Measurements from ENCODE around the gene TICAM1.

TICAM1 gene

GRCh38 chr19:4821265-4821664, 10.2 kb downstream of the TICAM1 start:
- peaks cover 16% of the 10 kb centered on the region for H3K79me2 ChIP-seq (ENCODE audit: insufficient read depth, low read length)
- H3K9me3 ChIP-seq (ENCODE audit: insufficient read depth, low read length, severe bottlenecking): no peaks in the 10 kb centered on the region
- H3K27ac ChIP-seq (ENCODE audit: low read length): no peak overlapping the region
- ATAC-seq (ENCODE audit: insufficient read depth, low read depth) (no peak), DNase-seq (no peak)
- H3K9ac ChIP-seq (ENCODE audit: low read depth, low read length): no peak overlapping the region
- no peak overlapping the region for H3K4me3 ChIP-seq (ENCODE audit: low read depth in 1 of 2, low read length in 2 of 2)
- no peak overlapping the region for H2AFZ ChIP-seq (ENCODE audit: low read depth, low read length)
- no peaks in the 10 kb centered on the region for H4K20me1 ChIP-seq (ENCODE audit: insufficient read depth, low read length)
- H3K36me3 ChIP-seq (ENCODE audit: insufficient read depth, low read length): peaks cover 33% of the 10 kb centered on the region
- no peaks in the 10 kb centered on the region for H3K4me1 ChIP-seq (ENCODE audit: insufficient read depth, low read length)
- TF ChIP-seq EZH2 (IDR thresholded peaks at IDR 0.05; ENCODE audit: borderline replicate concordance, low read depth, low read length, severe bottlenecking) (no peak), CTCF (IDR thresholded peaks at IDR 0.05; ENCODE audit: borderline replicate concordance, extremely low read depth, low read length, poor library complexity, severe bottlenecking) (no peak)
- H3K4me2 ChIP-seq (ENCODE audit: insufficient read depth, low read length): no peak overlapping the region
- no peaks in the 10 kb centered on the region for H3K27me3 ChIP-seq (ENCODE audit: insufficient read depth, low read length, poor library complexity)

GRCh38 chr19:4817467-4818277, 13.8 kb downstream of the TICAM1 start:
- no peaks in the 10 kb centered on the region for H3K9me3 ChIP-seq (ENCODE audit: insufficient read depth, low read length, severe bottlenecking)
- H2AFZ ChIP-seq (ENCODE audit: low read depth, low read length): no peak overlapping the region
- no peaks in the 10 kb centered on the region for H3K27me3 ChIP-seq (ENCODE audit: insufficient read depth, low read length, poor library complexity)
- no peak overlapping the region for H3K27ac ChIP-seq (ENCODE audit: low read length)
- peaks cover 12% of the 10 kb centered on the region for H3K4me1 ChIP-seq (ENCODE audit: insufficient read depth, low read length)
- no peak for TF ChIP-seq CTCF (IDR thresholded peaks at IDR 0.05; ENCODE audit: borderline replicate concordance, extremely low read depth, low read length, poor library complexity, severe bottlenecking)
- TF ChIP-seq EZH2 (IDR thresholded peaks at IDR 0.05; ENCODE audit: borderline replicate concordance, low read depth, low read length, severe bottlenecking): no peak
- no peak overlapping the region for H3K9ac ChIP-seq (ENCODE audit: low read depth, low read length)
- H3K79me2 ChIP-seq (ENCODE audit: insufficient read depth, low read length): peaks cover 4% of the 10 kb centered on the region
- H3K36me3 ChIP-seq (ENCODE audit: insufficient read depth, low read length): peaks cover 37% of the 10 kb centered on the region
- ATAC-seq (ENCODE audit: insufficient read depth, low read depth) (no peak), DNase-seq (no peak)
- no peak overlapping the region for H3K4me2 ChIP-seq (ENCODE audit: insufficient read depth, low read length)
- H3K4me3 ChIP-seq (ENCODE audit: low read depth in 1 of 2, low read length in 2 of 2): no peak overlapping the region
- H4K20me1 ChIP-seq (ENCODE audit: insufficient read depth, low read length): no peaks in the 10 kb centered on the region

GRCh38 chr19:4816950-4817278, 14.6 kb downstream of the TICAM1 start:
- DNase-seq: no peak
- no peaks in the 10 kb centered on the region for H3K9me3 ChIP-seq (ENCODE audit: insufficient read depth, low read length, severe bottlenecking)
- no peak overlapping the region for H2AFZ ChIP-seq (ENCODE audit: low read depth, low read length)
- H3K9ac ChIP-seq (ENCODE audit: low read depth, low read length): no peak overlapping the region
- H3K27me3 ChIP-seq (ENCODE audit: insufficient read depth, low read length, poor library complexity): no peaks in the 10 kb centered on the region
- no peak overlapping the region for H3K4me3 ChIP-seq (ENCODE audit: low read depth in 1 of 2, low read length in 2 of 2)
- H3K36me3 ChIP-seq (ENCODE audit: insufficient read depth, low read length): peaks cover 34% of the 10 kb centered on the region
- peaks cover 12% of the 10 kb centered on the region for H3K4me1 ChIP-seq (ENCODE audit: insufficient read depth, low read length)
- no peak overlapping the region for H3K4me2 ChIP-seq (ENCODE audit: insufficient read depth, low read length)
- no peak overlapping the region for H3K27ac ChIP-seq (ENCODE audit: low read length)
- no peaks in the 10 kb centered on the region for H4K20me1 ChIP-seq (ENCODE audit: insufficient read depth, low read length)
- H3K79me2 ChIP-seq (ENCODE audit: insufficient read depth, low read length): no peaks in the 10 kb centered on the region; the same call in 1 of the 2 replicates
- TF ChIP-seq CTCF (IDR thresholded peaks at IDR 0.05; ENCODE audit: borderline replicate concordance, extremely low read depth, low read length, poor library complexity, severe bottlenecking): no peak
- TF ChIP-seq EZH2 (IDR thresholded peaks at IDR 0.05; ENCODE audit: borderline replicate concordance, low read depth, low read length, severe bottlenecking): no peak
- ATAC-seq (ENCODE audit: insufficient read depth, low read depth): no peak
